Skeletal muscle satellite cell (primary cell): ENCODE results near the gene TWNK.

Experiments
- H3K27me3 ChIP-seq: 2 replicates; pipeline ENCODE4 v1.7.0; 2013; ENCODE audit warnings: low read length; ENCODE audit not compliant: control insufficient read depth, insufficient read depth
- H3K36me3 ChIP-seq: 2 replicates; pipeline ENCODE4 v1.7.0; 2013; ENCODE audit warnings: mild to moderate bottlenecking, control low read depth, low read length; ENCODE audit not compliant: insufficient read depth
- H3K4me1 ChIP-seq: 2 replicates; pipeline ENCODE4 v1.7.0; 2013; ENCODE audit warnings: low read length; ENCODE audit not compliant: control insufficient read depth, insufficient read depth
- H3K4me2 ChIP-seq: 2 replicates; pipeline ENCODE4 v1.7.0; 2013; ENCODE audit warnings: mild to moderate bottlenecking, low read length
- H3K4me3 ChIP-seq: 2 replicates; pipeline ENCODE4 v1.7.0; 2013; ENCODE audit warnings: low read length
- H3K9ac ChIP-seq: 2 replicates; pipeline ENCODE4 v1.7.0; 2013; ENCODE audit warnings: mild to moderate bottlenecking, low read depth, low read length, moderate library complexity
- H3K9me3 ChIP-seq: replicated peaks from 2 replicates; pipeline ENCODE4 v1.7.0; 2013; ENCODE audit warnings: mild to moderate bottlenecking, control low read depth, low read length

Gene TWNK

DNA sequence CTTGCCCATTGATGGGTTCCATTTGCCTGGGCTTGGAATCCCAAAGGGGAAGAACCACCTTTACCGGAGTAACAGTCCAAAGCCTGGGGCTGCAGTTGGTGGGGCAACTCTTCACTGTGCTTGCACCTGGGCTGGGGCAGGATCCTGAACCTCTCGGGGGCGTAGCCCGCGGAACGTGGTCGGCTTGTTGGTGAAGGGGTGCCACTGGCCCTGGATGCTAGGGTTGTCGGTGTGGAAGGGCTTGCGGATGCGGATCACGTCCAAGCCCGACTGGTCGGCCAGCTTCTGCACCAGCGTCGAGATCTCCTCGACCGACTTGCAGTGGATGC lies 756 bp upstream of the TWNK start:
- Histone ChIP-seq H3K4me3 (peak overlapping the region; percentile 100), H3K9ac (peak overlapping the region; percentile 92), H3K4me2 (peak overlapping the region; percentile 98), H3K4me1 (peaks cover 17% of the 10 kb centered on the region), H3K9me3 (no peaks in the 10 kb centered on the region), H3K27me3 (no peaks in the 10 kb centered on the region), H3K36me3 (peaks cover 27% of the 10 kb centered on the region)

DNA sequence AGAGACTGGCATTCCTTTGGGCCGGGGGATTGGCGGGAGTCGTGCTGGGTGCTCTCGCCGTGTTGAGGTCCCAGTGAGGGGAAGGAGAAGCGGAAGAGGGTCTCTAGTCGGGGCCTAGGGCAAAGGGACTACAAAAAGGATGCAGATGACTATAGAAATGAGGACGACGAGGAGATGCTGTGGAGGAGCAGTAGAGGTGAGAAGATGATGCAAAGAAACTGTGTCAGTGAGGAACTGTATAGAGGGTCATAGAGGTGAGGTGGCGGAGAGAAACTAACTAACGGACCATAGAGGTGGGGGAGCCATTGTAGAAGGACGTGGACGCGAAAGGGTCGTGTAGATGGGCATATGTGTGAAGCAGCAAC lies 324 bp downstream of the TWNK start:
- Histone ChIP-seq H3K4me3 (peak overlapping the region; percentile 100), H3K4me2 (peak overlapping the region; percentile 98), H3K4me1 (peaks cover 17% of the 10 kb centered on the region), H3K9me3 (no peaks in the 10 kb centered on the region), H3K27me3 (no peaks in the 10 kb centered on the region), H3K9ac (peak overlapping the region; percentile 92), H3K36me3 (peaks cover 27% of the 10 kb centered on the region)

DNA sequence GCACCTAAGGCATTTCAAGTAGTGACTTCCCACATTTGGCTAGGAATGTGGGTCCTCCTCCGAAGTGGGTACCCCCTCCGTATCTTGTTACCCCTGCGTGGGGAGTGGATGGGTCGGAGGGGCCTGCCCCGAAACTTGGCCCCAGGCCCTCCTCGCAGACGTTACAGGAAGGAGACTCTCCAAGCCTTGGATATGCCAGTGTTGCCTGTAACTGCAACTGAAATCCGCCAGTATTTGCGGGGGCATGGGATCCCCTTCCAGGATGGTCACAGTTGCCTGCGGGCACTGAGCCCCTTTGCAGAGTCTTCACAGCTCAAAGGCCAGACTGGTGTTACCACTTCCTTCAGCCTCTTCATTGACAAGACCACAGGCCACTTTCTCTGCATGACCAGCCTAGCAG lies 823 bp downstream of the TWNK start:
- Histone ChIP-seq H3K9ac (peak overlapping the region; percentile 92), H3K4me3 (peak overlapping the region; percentile 100), H3K4me2 (peak overlapping the region; percentile 98), H3K27me3 (no peaks in the 10 kb centered on the region), H3K9me3 (no peaks in the 10 kb centered on the region), H3K4me1 (peaks cover 17% of the 10 kb centered on the region), H3K36me3 (peaks cover 30% of the 10 kb centered on the region)

DNA sequence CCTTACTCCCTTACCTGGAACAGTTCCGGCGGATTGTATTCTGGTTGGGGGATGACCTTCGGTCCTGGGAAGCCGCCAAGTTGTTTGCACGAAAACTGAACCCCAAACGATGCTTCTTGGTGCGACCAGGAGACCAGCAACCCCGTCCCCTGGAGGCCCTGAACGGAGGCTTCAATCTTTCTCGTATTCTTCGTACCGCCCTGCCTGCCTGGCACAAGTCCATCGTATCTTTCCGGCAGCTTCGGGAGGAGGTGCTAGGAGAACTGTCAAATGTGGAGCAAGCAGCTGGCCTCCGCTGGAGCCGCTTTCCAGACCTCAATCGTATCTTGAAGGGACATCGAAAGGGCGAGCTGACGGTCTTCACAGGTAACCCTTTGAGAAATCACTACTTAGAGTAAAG lies 1.7 kb downstream of the TWNK start:
- H3K36me3 ChIP-seq: peaks cover 37% of the 10 kb centered on the region

DNA sequence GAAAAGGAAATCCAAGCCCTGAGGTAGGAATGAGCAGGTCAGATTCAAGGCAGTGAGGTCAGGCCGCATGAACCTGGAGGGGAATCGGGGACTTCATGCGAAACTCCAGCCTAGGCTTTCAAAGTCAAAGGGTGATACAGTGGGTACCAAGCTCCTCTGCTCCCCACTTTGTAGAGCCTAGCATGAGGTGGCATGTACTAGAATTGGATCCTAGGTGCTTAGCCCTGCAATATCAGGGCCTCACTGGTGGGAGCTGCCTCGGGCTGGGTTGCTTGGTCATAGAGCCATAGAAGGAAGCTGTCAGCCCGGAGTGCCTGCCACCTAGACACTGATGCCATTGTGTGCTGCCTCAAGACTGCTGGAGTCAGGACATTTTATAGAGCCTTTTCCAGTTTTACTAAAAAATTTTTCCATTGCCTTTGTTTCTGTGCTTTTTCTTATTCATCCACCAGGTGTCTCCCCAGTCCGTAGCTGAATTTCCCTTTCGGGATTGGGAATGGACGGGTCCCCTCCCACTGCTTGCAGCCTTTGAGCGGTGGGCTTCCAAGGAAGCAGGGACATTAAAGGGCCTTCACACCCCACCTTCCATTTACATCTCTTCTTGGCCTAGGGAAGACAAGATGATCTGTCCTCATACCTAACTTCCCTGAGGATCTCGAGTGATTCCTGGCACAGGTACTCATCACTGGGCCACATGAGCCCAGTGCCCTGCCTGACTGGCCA lies 6.8 kb downstream of the TWNK start:
- H3K36me3 ChIP-seq: peaks cover 33% of the 10 kb centered on the region

More for the DNA sequence above, 1.7 kb downstream of the TWNK start:
- Histone ChIP-seq H3K27me3 (no peaks in the 10 kb centered on the region), H3K4me1 (peaks cover 17% of the 10 kb centered on the region), H3K4me2 (no peak overlapping the region), H3K4me3 (no peak overlapping the region), H3K9ac (no peak overlapping the region), H3K9me3 (no peaks in the 10 kb centered on the region)

DNA sequence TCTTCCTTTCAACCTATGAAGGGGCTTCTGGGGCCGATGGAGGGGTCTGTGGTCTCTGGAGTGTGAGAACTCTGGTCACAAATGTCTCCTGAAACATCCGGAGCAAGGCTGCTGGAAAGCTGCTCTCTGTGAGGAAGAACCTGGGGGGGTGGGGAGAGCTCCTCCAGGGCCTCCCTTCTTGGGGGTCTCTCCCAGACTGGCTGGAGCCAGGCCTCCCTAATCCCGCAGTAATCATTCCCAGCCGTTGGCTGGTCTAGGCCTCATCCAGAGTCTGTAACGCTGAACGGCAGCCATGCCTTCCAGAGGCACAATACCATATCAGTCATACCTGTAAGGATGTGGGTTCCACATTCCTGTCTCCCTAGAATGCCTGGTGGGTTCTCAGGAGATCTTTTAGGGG lies 7.8 kb downstream of the TWNK start:
- no peak overlapping the region for H3K4me3 ChIP-seq
- H3K9me3 ChIP-seq: no peaks in the 10 kb centered on the region
- no peak overlapping the region for H3K4me2 ChIP-seq
- H3K4me1 ChIP-seq: peaks cover 15% of the 10 kb centered on the region
- H3K36me3 ChIP-seq: peaks cover 24% of the 10 kb centered on the region
- H3K9ac ChIP-seq: no peak overlapping the region
- H3K27me3 ChIP-seq: no peaks in the 10 kb centered on the region

More for the DNA sequence above, 6.8 kb downstream of the TWNK start:
- H3K9ac ChIP-seq: no peak overlapping the region
- H3K4me2 ChIP-seq: no peak overlapping the region
- peaks cover 15% of the 10 kb centered on the region for H3K4me1 ChIP-seq
- no peaks in the 10 kb centered on the region for H3K27me3 ChIP-seq
- no peaks in the 10 kb centered on the region for H3K9me3 ChIP-seq
- H3K4me3 ChIP-seq: no peak overlapping the region

DNA sequence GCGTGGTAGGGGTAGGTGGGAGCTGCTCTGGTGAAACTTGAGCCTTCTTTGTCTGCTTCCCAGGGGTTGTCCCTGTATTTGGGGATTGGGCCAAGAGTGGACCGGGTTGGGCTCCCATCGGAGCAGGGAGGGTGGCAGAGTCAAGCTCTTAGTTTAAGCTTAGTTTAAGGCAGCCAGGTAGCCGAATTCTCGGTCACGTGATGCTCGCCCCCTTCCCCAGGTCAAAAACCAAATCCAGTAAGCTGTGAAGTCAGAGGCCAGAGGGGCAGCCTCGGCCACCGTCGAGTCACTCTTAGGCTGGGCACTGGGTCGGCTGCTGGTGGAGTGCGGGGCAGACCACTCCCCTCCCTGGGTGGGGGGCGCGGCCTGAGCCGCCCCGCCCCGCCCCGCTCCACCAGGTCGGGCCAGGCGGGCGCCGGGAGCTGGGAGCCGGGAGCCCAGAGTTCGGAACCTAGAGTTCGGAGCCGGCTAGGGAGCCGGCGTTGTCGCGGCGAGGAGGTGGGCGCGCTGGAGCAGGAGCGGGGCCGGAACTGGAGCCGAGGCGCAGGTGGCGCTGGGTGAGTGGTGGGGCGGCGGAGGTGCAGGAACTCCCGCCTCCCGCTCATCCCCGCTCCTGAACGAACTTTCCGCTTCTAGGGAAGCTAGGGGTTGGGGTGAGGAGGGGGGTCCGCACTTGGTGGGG lies 9.5 kb downstream of the TWNK start:
- H3K4me1 ChIP-seq: peaks cover 25% of the 10 kb centered on the region
- peak overlapping the region; percentile 76 for H3K4me3 ChIP-seq
- no peaks in the 10 kb centered on the region for H3K27me3 ChIP-seq
- no peaks in the 10 kb centered on the region for H3K9me3 ChIP-seq
- H3K9ac ChIP-seq: peak overlapping the region; percentile 98
- peak overlapping the region; percentile 99 for H3K4me2 ChIP-seq
- H3K36me3 ChIP-seq: peaks cover 10% of the 10 kb centered on the region

DNA sequence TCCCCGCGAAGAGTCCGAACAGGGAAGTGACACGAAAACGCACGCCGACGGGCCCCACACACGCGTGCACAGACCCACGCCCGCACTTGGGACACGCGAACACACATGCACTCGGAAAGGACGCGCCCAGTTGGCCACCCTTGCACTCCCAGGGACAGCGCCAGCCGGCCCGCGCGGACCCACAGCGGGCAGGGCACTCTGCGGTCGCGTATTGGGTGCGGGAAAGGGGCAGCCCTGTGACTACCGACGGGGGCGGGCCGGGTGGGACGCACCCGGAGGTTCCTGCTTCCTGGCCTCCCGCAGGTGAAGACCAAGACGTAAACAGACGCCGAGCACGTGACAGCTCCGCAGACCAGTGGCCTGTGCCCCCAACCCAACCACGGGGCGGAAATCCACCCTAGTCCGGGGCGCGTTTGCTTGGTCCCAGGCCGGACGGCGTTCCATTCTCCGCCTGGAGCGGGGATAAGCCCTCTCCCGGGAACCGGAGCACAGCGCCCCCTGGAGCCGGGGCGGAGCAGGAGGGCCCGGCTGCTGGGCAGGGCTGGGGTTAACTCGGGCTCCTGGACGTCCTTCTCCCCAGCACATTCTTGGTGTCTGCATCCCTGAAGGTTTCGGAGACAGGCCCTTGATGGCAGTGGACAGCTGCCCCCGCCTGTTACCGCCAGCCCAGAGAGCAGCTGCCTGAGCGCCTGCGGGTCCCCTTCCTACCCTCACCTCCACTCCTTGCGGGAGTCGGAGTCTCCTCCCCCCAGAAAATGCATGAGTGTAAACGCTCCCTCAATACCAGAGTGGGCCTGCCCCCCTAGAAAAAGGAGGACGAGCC lies 10.2 kb downstream of the TWNK start:
- peak overlapping the region; percentile 99 for H3K4me2 ChIP-seq
- H3K9me3 ChIP-seq: no peaks in the 10 kb centered on the region
- H3K4me1 ChIP-seq: peaks cover 33% of the 10 kb centered on the region
- H3K27me3 ChIP-seq: no peaks in the 10 kb centered on the region
- peak overlapping the region; percentile 76 for H3K4me3 ChIP-seq
- peaks cover 13% of the 10 kb centered on the region for H3K36me3 ChIP-seq
- peak overlapping the region; percentile 98 for H3K9ac ChIP-seq

DNA sequence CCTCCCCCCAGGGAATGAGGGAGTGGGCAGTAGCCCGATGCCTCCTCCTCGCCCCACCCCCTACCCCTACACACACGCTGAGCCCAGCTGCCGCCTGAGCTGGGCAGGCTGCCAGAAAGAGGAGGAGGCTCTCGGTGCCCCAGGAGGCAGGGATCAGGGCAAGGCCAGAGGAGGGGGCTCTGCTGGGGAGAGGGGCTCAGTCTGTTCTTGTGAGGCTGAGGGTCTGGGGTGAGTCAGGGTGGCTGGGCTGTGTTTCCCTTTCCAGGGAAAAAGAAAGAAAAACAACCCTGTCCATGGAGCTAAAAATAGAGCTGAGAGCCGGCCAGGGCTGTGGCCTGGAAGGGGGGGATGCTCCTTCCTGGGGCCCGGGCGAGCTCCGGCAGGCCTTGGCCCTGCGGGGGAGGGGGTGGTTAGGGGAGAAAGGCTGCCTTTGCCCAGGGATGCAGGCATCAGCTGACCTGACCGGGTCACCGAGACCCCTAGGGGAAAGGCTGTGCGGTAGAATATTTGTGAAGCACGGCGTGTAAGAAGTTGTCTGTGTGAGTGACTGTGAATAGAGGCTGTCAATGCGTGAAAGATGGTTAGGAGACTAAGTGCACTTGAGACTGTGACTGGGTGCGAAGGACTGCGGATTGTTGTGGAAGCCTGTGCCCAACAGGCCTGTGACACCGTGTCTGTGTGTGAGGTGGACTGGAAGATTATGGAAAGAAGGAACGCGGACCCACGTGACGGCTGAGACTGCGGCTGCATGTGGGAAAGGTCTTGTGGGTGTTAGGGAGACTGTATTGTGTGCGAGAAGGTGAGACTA lies 11.0 kb downstream of the TWNK start:
- Histone ChIP-seq H3K9ac (peak overlapping the region; percentile 98), H3K4me3 (peak overlapping the region; percentile 76), H3K4me1 (peaks cover 35% of the 10 kb centered on the region), H3K27me3 (no peaks in the 10 kb centered on the region), H3K36me3 (peaks cover 16% of the 10 kb centered on the region), H3K4me2 (peak overlapping the region; percentile 99), H3K9me3 (no peaks in the 10 kb centered on the region)

DNA sequence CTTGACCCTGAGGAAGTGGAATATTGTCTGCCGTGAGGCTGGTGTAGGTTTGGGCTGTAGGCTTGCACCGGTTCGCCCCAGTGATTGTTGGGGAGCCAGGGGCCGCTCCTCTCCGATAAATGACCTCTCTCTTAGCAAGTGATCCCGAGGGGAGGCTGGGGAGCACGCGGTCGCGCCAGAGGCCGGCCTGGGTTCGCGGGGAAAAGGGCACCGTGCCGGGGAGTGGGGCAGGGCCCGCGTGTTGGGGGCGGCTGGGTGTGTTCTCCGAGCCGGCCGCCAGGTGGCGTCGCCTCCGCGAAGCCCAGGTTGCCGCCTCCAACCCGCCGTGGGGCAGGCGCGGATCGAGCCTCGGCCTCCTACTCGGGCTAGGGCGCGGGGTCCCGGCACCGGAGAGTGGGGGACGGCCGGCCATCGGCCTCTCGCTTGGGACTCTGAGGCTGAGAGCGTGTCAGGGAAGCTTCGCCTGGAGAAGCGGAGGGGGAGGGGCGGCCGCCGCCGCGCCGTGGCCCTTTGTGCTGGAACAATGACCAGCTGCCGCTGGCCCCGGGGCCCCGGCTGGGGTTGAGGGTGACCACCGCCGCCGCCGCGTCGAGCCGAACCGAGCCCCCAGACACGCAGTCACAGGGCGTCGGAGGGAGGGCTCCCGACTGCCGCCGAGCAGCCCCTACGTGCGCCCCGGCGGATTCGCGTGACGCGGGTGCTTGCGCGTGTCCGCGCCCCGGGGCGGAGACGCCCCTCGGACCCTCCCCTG lies 11.8 kb downstream of the TWNK start:
- Histone ChIP-seq H3K9ac (peak overlapping the region; percentile 98), H3K36me3 (peaks cover 19% of the 10 kb centered on the region), H3K4me3 (peak overlapping the region; percentile 76), H3K4me1 (peaks cover 35% of the 10 kb centered on the region), H3K27me3 (no peaks in the 10 kb centered on the region), H3K4me2 (peak overlapping the region; percentile 99), H3K9me3 (no peaks in the 10 kb centered on the region)
